Left ventricle myocardium superior (tissue), 1 donor: ENCODE results near the gene CDH10. TPM values are rescaled to one million over a fixed set of nuclear protein-coding genes. Genes with fewer than 3 reads are reported as not detected.

Experiments used
- ATAC-seq: fragments of 200-7000 bp; cut with Tn5 transposase; one replicate; pipeline ENCODE4 v1.9.1; 2020; ENCODE audit warnings: mild to moderate bottlenecking, moderate library complexity
- DNase-seq: peaks from one replicate; pipeline ENCODE4 v3.0.0-alpha.2; 2020
- intact Hi-C: fragments of 100-400 bp; cut with micrococcal nuclease; formaldehyde crosslinking; loops from one replicate; pipeline ENCODE4 v1.11.0; 2022
- total RNA-seq: library from RNA; stranded (reverse); fragmentation: NEBNext Ultra II Directional; extraction: Animal tissue kit (Norgen Biotek cat#: 25700); gene quantifications from one replicate; pipeline ENCODE4 v1.2.1, GENCODE V29; 2021
- donor health status: DM: no; HTN: yes; CAD: no; lungs with severe emphysema.

CDH10 gene
- total RNA-seq, 1 donor from 2014 or later: 0.22 TPM

GRCh38 chr5:24609706-24610105 is 35.1 kb downstream of the CDH10 start:
- intact Hi-C loops: no loop called here
- no peak for DNase-seq

DNA sequence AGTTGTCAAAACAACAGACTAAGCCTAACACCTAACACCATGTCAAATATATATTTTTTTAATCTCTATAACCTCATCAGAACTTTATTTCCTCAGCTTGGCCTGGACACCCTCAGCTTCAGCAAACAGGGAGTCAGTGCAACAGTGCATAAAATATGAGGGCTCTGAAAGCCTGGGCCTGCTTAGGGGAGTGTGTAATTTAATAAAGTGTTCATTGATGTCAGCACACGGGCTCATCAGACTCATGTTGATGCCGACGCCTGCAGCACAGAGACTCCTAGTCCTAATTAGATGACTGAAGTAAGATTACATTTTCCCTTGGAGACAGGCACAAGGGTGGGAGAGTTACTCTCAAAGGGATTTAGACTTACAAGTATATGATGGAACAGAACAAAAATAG is 37.8 kb downstream of the CDH10 start:
- no peak for DNase-seq
- intact Hi-C loops: no loop called here

More at GRCh38 chr5:24609706-24610105, 35.1 kb downstream of the CDH10 start:
- ATAC-seq: no peak

DNA sequence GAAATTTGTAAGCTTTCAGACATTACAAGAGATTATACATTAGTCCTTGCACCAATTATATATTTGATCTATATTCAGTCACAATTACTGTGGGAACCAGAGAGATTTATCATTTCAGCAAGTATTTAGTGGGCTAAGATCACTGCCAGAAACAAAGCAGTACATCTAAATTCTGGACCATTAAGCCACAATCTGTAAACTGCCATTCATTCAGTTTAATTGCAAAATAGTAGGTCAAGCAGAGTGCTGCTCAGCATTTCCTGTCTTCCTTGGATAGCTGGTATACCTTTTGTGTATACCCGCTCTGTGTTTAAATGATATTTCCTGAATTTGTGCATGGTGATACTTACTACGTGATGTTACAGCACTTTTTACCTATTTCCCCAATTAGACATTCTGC is 42.6 kb downstream of the CDH10 start:
- no peak for DNase-seq
- ATAC-seq: no peak
- intact Hi-C loops: no loop called here

More for the DNA sequence above, 37.8 kb downstream of the CDH10 start:
- no peak for ATAC-seq

GRCh38 chr5:24598956-24599355 is 45.8 kb downstream of the CDH10 start:
- ATAC-seq: no peak

GRCh38 chr5:24595329-24595728 is 49.4 kb downstream of the CDH10 start:
- DNase-seq: no peak
- intact Hi-C loops: no loop called here
- no peak for ATAC-seq

More at GRCh38 chr5:24598956-24599355, 45.8 kb downstream of the CDH10 start:
- intact Hi-C loops: no loop called here
- no peak for DNase-seq

DNA sequence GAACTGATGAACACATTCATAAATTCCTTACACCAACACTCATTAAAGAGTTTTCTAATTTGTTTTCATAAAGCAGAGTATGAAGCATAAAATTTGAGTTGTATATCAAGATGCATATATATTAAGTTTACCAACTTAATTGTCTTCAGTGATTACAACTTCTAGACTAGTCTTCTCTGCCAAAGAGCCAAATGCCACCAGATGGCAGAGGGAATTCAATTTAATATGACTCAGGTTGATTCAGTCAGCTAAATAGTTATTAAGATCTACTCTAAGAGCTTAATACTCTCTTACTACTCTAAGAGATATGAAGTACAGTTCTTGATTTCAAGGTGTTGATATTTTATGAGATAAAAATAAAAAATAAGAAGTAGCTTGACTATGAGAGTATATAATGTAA is 53.4 kb downstream of the CDH10 start:
- ATAC-seq (no peak), DNase-seq (no peak)
- intact Hi-C loops: no loop called here

- no peak for ATAC-seq
- intact Hi-C loops: no loop called here
- DNase-seq: no peak
These were observed 55.2 kb downstream of the CDH10 start for GRCh38 chr5:24589566-24589965.

- intact Hi-C loops: no loop called here
- ATAC-seq (no peak), DNase-seq (no peak)
These were observed 59.0 kb downstream of the CDH10 start for GRCh38 chr5:24585751-24586150.

- intact Hi-C loops: no loop called here
- ATAC-seq (no peak), DNase-seq (no peak)
These were observed 73.5 kb downstream of the CDH10 start for GRCh38 chr5:24571302-24571701.

GRCh38 chr5:24566933-24567332 is 77.8 kb downstream of the CDH10 start:
- no peak for DNase-seq
- no peak for ATAC-seq
- intact Hi-C loops: no loop called here

GRCh38 chr5:24555229-24555628 is 89.5 kb downstream of the CDH10 start:
- intact Hi-C loops: no loop called here
- no peak for ATAC-seq
- no peak for DNase-seq

- DNase-seq: no peak
- no peak for ATAC-seq
- intact Hi-C loops: no loop called here
These were observed 97.6 kb downstream of the CDH10 start for GRCh38 chr5:24547132-24547531.

DNA sequence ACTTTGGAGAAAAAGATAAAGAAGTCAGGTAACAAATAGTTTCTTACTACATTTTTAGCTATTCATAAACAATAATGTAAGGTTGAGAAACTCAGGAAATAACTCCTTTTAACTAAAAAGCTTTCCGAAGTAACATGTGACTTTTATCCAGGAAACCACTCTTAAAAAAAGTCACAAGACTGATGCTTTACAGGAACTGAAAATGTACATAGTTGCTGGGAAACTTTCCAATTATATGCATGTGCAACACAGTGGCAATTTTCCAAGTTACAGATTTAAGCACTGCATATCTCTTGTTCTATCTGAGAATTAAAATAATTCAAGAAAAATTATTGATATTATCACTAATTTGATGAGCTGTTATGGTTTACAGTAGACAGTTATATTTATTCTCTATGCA is 105.2 kb downstream of the CDH10 start:
- no peak for DNase-seq
- intact Hi-C loops: no loop called here
- ATAC-seq: no peak

DNA sequence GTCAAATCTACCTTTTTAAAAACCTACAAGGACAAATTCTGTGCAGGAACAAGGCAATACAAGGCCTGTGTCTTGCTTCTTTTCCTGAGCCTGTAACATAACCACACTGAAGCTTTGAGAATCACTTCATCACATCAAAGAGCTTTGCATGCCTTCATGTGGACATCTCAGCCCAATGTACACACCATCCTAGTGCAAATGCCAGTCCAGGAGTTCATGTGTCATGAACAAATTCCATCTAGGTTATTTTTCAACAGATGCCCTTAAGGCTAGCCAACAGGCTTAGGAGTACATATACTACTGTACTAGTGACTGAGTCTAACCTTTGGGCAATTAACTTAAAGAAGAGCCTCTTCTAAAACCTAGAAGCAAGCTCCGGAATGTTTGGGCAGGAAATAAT is 106.4 kb downstream of the CDH10 start:
- ATAC-seq (no peak), DNase-seq (no peak)
- intact Hi-C loops: no loop called here

- intact Hi-C loops: no loop called here
- DNase-seq (no peak), ATAC-seq (no peak)
These were observed 109.1 kb downstream of the CDH10 start for GRCh38 chr5:24535646-24536045.

DNA sequence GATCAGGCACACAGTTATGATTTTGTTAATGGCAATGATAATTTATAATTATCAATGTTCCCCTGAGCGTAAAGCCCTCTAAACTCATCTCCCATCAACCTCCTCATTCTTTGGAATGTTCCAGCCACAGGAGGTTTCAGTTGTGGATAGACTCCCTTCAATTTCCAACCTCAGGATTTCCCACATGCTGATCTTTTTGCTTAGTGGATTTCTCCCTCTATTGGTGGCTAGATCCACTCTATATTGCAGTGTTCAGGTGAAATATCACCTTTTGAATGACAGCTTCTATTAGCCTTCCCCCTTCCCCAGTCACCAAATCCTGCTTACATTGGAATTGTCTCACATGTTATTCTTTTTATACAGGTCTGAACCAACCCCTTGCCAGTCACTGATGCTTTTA is 113.9 kb downstream of the CDH10 start:
- ATAC-seq: no peak
- no peak for DNase-seq
- intact Hi-C loops: no loop called here

GRCh38 chr5:24525414-24525813 is 119.4 kb downstream of the CDH10 start:
- no peak for ATAC-seq
- intact Hi-C loops: no loop called here
- DNase-seq: no peak

DNA sequence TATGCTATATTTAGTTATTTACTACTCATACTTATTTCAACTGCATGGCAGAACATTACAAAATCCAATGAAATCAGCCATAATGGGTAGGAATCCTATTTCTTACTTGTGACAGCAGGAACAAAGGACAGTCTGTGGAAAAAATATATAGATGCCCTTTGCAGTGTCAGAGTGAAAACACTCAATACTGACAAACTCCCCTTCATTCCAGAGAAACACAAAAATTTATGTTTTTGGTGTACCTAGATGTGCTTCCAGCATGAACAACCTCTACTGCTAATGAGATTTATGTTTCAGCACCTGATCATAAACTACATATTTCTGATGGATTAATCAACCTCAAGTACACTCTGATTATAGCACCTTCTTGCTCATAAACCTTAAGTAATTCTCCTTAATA is 132.4 kb downstream of the CDH10 start:
- DNase-seq (no peak), ATAC-seq (no peak)
- intact Hi-C loops: no loop called here

DNA sequence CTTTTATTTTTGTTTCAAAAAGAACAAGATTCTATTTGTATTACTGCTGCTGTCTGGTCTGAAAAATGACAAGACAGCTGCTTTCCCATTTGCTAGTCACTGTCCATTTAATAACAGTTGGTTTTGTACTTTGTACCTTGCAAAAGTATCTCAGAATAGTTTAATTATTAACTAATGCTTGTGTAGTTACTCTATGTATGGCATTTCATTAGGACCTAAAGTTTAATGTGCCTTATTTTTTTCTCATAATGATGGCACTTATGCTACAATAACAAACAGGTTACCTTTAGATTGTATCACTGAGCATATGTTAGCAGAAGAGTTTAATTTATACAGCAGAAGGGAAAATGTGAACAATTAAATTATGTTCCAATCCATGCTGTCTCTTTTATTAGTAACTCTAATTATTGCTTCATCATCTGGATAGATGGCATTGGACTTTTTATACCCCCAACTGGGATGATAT is 134.2 kb downstream of the CDH10 start:
- intact Hi-C loops: no loop called here
- no peak for ATAC-seq
- DNase-seq: no peak

DNA sequence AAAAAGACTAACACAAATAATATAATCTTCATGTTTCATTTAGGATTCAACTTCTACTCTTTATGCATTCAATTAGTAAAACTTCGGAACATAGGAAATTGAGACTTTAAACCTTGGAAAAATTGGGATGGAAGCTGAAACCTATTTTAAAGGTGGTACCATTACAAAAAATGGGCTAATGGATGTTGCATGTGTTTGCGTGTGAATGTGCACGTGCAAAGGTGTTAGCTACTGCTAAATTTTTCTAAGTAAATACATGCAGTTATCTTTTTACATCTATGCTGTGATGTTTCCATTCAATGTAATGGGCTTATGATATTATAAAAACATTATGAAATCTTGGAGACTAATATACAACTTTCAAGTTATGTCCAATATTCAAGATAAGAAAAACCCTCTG is 134.8 kb downstream of the CDH10 start:
- ATAC-seq (no peak), DNase-seq (no peak)
- intact Hi-C loops: no loop called here

DNA sequence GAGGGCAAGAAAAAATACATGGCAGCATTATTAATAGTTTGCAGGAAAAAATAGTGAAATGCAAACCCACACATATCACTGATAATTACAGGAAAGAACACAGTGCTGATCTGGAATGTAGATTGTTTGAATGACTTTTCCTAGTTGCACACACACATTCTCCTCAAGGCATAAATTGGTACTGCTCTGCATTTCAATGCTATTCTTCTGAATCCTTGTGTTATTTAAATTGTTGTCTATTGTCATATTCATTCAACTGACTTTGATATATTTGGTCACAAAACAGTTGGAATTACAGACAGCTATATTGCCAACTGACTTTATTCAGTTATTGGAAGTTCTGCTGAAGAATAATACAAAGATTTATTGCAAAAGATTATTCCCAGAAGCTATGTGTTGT is 139.5 kb downstream of the CDH10 start:
- ATAC-seq: no peak

GRCh38 chr5:24497591-24498157 is 147.1 kb downstream of the CDH10 start:
- ATAC-seq: no peak

More for the DNA sequence above, 139.5 kb downstream of the CDH10 start:
- intact Hi-C loops: no loop called here
- DNase-seq: no peak

More at GRCh38 chr5:24497591-24498157, 147.1 kb downstream of the CDH10 start:
- intact Hi-C loops: no loop called here
- DNase-seq: no peak
